ENCODE measurements around the gene PRRC2A. TPM values are rescaled to one million over a fixed set of nuclear protein-coding genes. Genes with fewer than 3 reads are reported as not detected.

The PRRC2A gene
- polyA plus RNA-seq, 2 of the 4 experiments (the other 2 are of a cell fraction), result 28.0 to 61.1 TPM

- Histone ChIP-seq H3K4me1 (no peaks in the 10 kb centered on the region), H3K4me2 (no peak overlapping the region), H3K9me3 (no peaks in the 10 kb centered on the region), H3K4me3 (no peak overlapping the region), H3K27ac (no peak overlapping the region)
- CTCF ChIA-PET, result interaction anchor here (1.0 to 18.3 kb wide), 5 partner anchors 9 to 28 kb away, joined by 3 to 338 read pairs (median 18); partner anchors contain the start of genes ATP6V1G2, NCR3 and NFKBIL1
- peak in 1 of 2 experiments; percentile 17; a peak in 1 of 6 replicates for ATAC-seq
- TF ChIP-seq MYC (IDR thresholded peaks at IDR 0.05; ENCODE audit: borderline replicate concordance, low read length), result no peak
- no peak for TF ChIP-seq FOSL2 (IDR thresholded peaks at IDR 0.05)
- no peak for TF ChIP-seq FOSL2 (CRISPR knock-in tag; IDR thresholded peaks at IDR 0.05)
- TF ChIP-seq CTCF (IDR thresholded peaks at IDR 0.05), result no peak
- TF ChIP-seq REST (IDR thresholded peaks at IDR 0.05), result no peak
- no peak for TF ChIP-seq JUN (IDR thresholded peaks at IDR 0.05)
- no peak for TF ChIP-seq RFX5 (IDR thresholded peaks at IDR 0.05)
- no peak for TF ChIP-seq NFE2L2 (conservative IDR thresholded peaks at IDR 0.05; ENCODE audit: low read length)
- TF ChIP-seq SMC3 (IDR thresholded peaks at IDR 0.05), result no peak
- no peak for TF ChIP-seq CHD4 (IDR thresholded peaks at IDR 0.05; ENCODE audit: borderline replicate concordance)
- TF ChIP-seq KDM1A (IDR thresholded peaks at IDR 0.05; ENCODE audit: low read depth), result no peak
- TF ChIP-seq GATA3 (IDR thresholded peaks at IDR 0.05; ENCODE audit: borderline replicate concordance), result no peak
- TF ChIP-seq PHF8 (IDR thresholded peaks at IDR 0.05; ENCODE audit: borderline replicate concordance, low read depth), result no peak
- TF ChIP-seq ELK1 (IDR thresholded peaks at IDR 0.05; ENCODE audit: low read depth, low read length), result no peak
- TF ChIP-seq HMGXB4 (CRISPR knock-in tag; IDR thresholded peaks at IDR 0.05; ENCODE audit: borderline replicate concordance), result no peak
- no peak for TF ChIP-seq ZC3H11A (IDR thresholded peaks at IDR 0.05)
- TF ChIP-seq JUNB (IDR thresholded peaks at IDR 0.05), result no peak
- 62% methylated on average over 14 of the region's 14 CpGs for WGBS (ENCODE audit: missing lambda C conversion rate)
- POLR2A ChIA-PET, result no interaction called here
- DNase-seq (ENCODE audit: low read depth in 1 of 2, low spot score in 1 of 2), result no peak
- FAIRE-seq, result no peak
These were observed 46.1 kb upstream of the PRRC2A start for GRCh38 chr6:31574106-31575061.
